ENCODE data around the gene SLC35E3. TPM values are rescaled to one million over a fixed set of nuclear protein-coding genes. Genes with fewer than 3 reads are reported as not detected.

The SLC35E3 gene
- total RNA-seq, 6 experiments from 2014 or later = 10.7 to 17.0 (median 12.0) TPM

DNA sequence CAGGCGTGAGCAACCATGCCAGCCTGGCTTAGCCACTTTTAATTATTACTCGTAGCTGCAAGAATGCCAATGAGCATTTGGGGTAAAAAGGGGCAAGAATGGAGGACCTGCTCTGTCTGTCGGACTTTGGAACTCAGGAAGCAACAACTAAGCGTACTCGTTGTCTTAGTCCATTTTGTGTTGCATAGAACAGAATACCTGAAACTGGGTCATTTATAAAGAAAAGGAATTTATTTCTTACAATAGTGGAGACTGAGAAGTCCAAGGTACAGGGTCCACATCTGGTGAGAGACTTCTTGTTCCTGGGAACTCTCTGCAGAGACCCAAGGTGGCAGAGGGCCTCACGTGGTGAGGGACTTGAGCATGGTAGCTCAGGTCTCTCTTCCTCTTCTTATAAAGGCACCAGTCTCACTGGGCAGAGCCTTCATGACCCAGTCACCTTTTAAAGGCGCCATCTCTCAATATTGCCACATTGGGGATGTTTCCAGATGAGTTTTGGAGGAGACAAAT, 29.2 kb downstream of the SLC35E3 start:
- no peak for DNase-seq
- no peak for TF ChIP-seq CTCF (IDR thresholded peaks at IDR 0.05)
- Mint-ChIP-seq H3K27ac (no peak overlapping the region), H3K4me3 (no peak overlapping the region), H3K9me3 (no peaks in the 10 kb centered on the region), H3K27me3 (ENCODE audit: insufficient read depth) (no peaks in the 10 kb centered on the region; the same call in 1 of the 2 replicates), H3K4me1 (ENCODE audit: low read depth) (no peaks in the 10 kb centered on the region; the same call in 1 of the 2 replicates), H3K36me3 (ENCODE audit: low read depth) (no peaks in the 10 kb centered on the region)

DNA sequence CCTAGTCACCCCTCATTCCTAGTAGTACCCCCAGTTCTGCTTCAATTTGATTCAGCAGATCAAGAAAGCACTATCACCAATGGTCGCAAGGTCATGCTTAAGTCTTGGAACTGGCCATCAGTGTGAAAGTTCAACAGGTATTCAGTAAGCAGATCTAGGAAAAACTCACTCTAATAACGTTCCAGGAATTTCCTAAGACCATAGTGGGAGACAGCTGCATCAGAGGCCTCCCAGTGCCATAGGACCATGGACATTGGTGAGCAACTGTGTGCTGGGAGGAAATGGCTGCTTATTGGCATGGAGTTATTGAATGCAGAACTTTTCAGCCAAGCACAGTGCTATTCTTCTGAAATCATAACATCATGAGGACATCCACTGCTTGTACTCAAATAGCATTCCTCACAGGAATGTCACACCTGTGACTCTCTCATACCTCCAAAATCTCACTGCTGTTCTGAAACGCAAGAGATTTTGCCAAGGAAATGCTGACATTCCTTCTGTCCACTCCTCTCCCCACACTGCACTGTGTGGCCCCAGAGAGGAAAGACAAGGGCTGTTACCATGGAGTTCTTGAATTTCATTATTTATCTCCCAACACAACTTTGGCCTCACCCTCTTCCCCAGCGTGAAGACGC, 31.1 kb downstream of the SLC35E3 start:
- Mint-ChIP-seq H3K4me1 (ENCODE audit: low read depth) (no peaks in the 10 kb centered on the region; the same call in 1 of the 2 replicates), H3K27ac (no peak overlapping the region), H3K9me3 (no peaks in the 10 kb centered on the region), H3K4me3 (no peak overlapping the region), H3K36me3 (ENCODE audit: low read depth) (no peaks in the 10 kb centered on the region), H3K27me3 (ENCODE audit: insufficient read depth) (peaks cover 2% of the 10 kb centered on the region; the same call in 1 of the 2 replicates)
- DNase-seq = no peak
- TF ChIP-seq CTCF (IDR thresholded peaks at IDR 0.05) = no peak

GRCh38 chr12:68779280-68779679, 33.3 kb downstream of the SLC35E3 start:
- H3K4me1 Mint-ChIP-seq (ENCODE audit: low read depth) = no peaks in the 10 kb centered on the region
- no peaks in the 10 kb centered on the region for H3K36me3 Mint-ChIP-seq (ENCODE audit: low read depth)
- peaks cover 2% of the 10 kb centered on the region; the same call in 1 of the 2 replicates for H3K27me3 Mint-ChIP-seq (ENCODE audit: insufficient read depth)
- no peaks in the 10 kb centered on the region for H3K9me3 Mint-ChIP-seq
- no peak for TF ChIP-seq CTCF (IDR thresholded peaks at IDR 0.05)
- DNase-seq = no peak
- no peak overlapping the region for H3K4me3 Mint-ChIP-seq
- no peak overlapping the region for H3K27ac Mint-ChIP-seq

DNA sequence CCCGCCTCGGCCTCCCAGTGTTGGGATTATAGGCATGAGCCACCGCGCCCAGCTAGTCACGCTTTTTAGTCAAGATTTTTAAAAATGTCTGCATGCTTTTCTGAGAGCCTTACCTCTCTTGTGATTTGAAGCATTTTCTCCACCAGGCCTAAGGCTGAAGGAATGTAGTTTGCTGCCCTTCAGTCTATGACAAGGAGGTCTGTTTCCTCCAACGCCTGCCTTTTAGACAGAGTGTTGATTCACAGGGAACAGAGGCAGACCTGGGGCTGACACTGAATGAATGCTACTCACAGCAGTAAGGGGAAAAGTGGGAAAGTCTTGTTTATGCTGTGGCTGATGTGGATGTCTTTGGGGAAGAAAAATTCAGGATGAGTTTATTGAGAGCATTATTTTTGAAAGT, 34.8 kb downstream of the SLC35E3 start:
- H3K27me3 Mint-ChIP-seq (ENCODE audit: insufficient read depth) = peaks cover 2% of the 10 kb centered on the region; the same call in 1 of the 2 replicates
- DNase-seq = no peak
- H3K9me3 Mint-ChIP-seq = no peaks in the 10 kb centered on the region
- H3K4me1 Mint-ChIP-seq (ENCODE audit: low read depth) = peaks cover 8% of the 10 kb centered on the region
- TF ChIP-seq CTCF (IDR thresholded peaks at IDR 0.05) = no peak
- no peak overlapping the region for H3K4me3 Mint-ChIP-seq
- no peaks in the 10 kb centered on the region for H3K36me3 Mint-ChIP-seq (ENCODE audit: low read depth)
- no peak overlapping the region for H3K27ac Mint-ChIP-seq

DNA sequence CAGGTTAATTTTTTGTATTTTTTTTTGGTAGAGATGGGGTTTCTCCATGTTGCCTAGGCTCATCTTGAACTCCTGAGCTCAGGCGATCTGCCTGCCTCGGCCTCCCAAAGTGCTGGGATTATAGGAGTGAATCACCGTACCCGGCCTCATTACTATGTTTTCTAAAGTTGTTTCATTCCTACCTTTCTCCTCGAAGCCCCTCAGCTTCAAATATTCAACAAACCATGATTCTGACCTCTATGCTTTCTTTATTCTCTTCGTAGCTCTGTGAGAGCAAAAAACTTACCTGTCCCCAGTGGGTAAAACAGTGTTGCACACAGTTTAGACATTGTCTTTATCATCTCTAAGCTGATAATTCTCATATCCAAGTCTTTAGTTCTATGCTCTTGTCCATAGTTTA, 35.8 kb downstream of the SLC35E3 start:
- no peaks in the 10 kb centered on the region for H3K9me3 Mint-ChIP-seq
- H3K4me3 Mint-ChIP-seq = no peak overlapping the region
- no peaks in the 10 kb centered on the region for H3K36me3 Mint-ChIP-seq (ENCODE audit: low read depth)
- H3K4me1 Mint-ChIP-seq (ENCODE audit: low read depth) = peaks cover 11% of the 10 kb centered on the region
- H3K27ac Mint-ChIP-seq = no peak overlapping the region
- no peak for TF ChIP-seq CTCF (IDR thresholded peaks at IDR 0.05)
- H3K27me3 Mint-ChIP-seq (ENCODE audit: insufficient read depth) = peaks cover 2% of the 10 kb centered on the region; the same call in 1 of the 2 replicates
- DNase-seq = no peak
